Measurements from ENCODE around the gene RAB8B. TPM values are rescaled to one million over a fixed set of nuclear protein-coding genes. Genes with fewer than 3 reads are reported as not detected.
A peak's percentile ranks its signal among the peaks of the same experiment; 100 is the strongest.

RAB8B gene
- total and polyA plus RNA-seq, 9 of the 15 experiments (the other 6 are each of a cell fraction or from before 2014, with no cell fraction given), result 7.8 to 32.1 (median 24.2) TPM

DNA sequence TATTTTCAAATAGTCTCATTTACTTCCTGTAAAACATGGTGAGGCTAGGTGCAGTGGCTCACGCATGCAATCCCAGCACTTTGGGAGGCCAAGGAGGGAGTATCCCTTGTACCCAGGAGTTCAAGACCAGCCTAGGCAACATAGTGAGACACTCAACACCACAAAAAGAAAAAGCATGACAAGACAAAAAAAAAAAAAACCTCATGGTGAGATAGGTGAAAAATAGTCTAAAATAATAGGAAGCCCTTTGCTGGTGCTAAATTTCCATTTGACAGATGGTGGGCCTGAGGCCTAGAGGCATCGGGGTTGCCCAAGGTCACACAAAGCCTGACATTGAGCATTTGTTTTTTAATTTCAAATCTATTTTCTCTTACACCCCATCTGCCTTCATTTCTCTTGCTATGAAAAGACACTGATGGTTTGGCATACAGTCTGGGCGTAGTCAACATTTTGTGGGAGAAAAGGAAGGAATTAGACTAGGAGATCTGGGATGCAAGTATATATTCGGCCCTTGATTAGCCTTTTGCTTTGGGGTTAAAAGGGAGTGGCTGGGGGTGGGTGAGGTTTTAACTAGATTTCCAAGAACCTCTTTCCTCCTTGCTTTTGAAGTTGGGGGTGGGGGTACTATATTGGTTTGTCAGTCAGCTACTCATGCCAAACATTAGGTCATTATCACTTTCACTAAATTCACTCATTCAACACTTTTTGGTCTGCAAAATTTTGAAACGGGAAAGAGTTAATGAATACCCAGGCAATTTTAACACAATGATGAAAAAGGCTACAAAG is 11.3 kb downstream of the RAB8B start (continued):
- TF ChIP-seq, protein P1, sequence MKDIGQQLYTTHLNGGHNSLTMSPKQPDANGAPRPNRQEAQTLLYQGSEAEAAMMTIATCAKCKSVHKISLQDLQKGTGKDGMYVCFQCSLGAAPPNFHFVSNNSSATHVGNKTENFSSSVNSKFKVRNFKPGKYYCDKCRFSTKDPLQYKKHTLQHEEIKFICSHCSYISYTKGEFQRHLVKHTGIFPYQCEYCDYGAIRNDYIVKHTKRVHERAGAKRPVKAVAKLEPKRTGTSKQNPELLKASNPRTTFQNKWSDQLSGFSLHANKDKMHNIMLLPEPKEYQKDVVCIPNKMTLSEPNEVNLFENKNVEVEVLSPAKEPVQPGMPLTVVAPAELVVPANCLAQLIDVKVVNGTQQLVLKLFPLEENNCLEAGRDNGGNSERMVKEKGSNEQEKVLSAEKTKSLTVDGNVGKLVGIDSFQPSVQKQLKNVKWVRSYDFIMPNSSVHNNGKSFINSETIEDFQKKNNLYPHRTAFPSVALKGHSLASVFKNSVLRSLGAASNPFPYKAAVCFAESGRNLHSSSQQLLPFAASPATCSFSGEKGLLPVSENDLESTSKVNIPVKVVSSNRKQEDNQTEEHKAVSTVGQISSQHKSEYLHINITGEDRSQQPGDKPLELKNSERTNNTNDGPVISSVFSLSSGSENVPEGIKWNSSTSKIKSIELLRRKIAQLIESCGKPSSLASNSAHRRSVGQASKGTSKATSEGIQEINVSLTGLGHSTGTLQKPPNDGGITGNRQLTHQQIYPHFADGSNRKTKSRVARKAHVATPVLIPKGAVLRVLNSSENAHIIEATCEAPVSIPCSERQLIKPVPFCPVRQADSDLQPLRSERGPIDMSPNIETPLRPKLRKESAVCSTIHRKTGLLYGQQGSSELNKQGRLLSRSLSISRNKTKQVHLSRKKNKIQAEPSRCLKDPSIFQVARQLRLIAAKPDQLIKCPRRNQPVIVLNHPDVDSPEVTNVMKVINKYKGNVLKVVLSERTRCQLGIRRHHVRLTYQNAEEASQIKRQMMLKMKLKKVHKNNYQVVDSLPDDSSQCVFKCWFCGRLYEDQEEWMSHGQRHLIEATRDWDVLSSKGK (CRISPR knock-in tag; IDR thresholded peaks at IDR 0.05), result no peak
- TF ChIP-seq ZNF717 (CRISPR knock-in tag; IDR thresholded peaks at IDR 0.05) (no peak), NFE2 (IDR thresholded peaks at IDR 0.05; ENCODE audit: low read depth) (peak; percentile 62), SAP30 (IDR thresholded peaks at IDR 0.05; ENCODE audit: borderline replicate concordance, insufficient read depth, low read depth, low read length, poor library complexity, severe bottlenecking) (no peak), RBM25 (IDR thresholded peaks at IDR 0.05; ENCODE audit: low read depth, low read length, severe bottlenecking) (peak; percentile 59), MAFG (tag; conservative IDR thresholded peaks at IDR 0.05) (peak; percentile 87), LEF1 (IDR thresholded peaks at IDR 0.05) (0 out of 2 replicates have a peak, but pooled peaks have one; percentile 40), ADNP (tag; IDR thresholded peaks at IDR 0.05) (peak; percentile 51; the same call in 1 of the 2 replicates), EP300 (IDR thresholded peaks at IDR 0.05; ENCODE audit: low read length) (peak; percentile 38; the same call in 1 of the 2 replicates), EHMT2 (IDR thresholded peaks at IDR 0.05) (0 out of 2 replicates have a peak, but pooled peaks have one; percentile 17), RBM22 (IDR thresholded peaks at IDR 0.05; ENCODE audit: low read depth, low read length, poor library complexity, severe bottlenecking) (no peak), ZNF780A (CRISPR knock-in tag; IDR thresholded peaks at IDR 0.05) (no peak), ZC3H11A (IDR thresholded peaks at IDR 0.05; ENCODE audit: low read depth, low read length) (no peak), STAT5B (CRISPR knock-in tag; IDR thresholded peaks at IDR 0.05) (no peak), MAFF (IDR thresholded peaks at IDR 0.05; ENCODE audit: low read length) (peak; percentile 37), ZNF764 (CRISPR knock-in tag; IDR thresholded peaks at IDR 0.05; ENCODE audit: low read depth) (no peak), FIP1L1 (IDR thresholded peaks at IDR 0.05; ENCODE audit: low read depth, low read length, poor library complexity, severe bottlenecking) (no peak)
- TF ChIP-seq, protein P2, sequence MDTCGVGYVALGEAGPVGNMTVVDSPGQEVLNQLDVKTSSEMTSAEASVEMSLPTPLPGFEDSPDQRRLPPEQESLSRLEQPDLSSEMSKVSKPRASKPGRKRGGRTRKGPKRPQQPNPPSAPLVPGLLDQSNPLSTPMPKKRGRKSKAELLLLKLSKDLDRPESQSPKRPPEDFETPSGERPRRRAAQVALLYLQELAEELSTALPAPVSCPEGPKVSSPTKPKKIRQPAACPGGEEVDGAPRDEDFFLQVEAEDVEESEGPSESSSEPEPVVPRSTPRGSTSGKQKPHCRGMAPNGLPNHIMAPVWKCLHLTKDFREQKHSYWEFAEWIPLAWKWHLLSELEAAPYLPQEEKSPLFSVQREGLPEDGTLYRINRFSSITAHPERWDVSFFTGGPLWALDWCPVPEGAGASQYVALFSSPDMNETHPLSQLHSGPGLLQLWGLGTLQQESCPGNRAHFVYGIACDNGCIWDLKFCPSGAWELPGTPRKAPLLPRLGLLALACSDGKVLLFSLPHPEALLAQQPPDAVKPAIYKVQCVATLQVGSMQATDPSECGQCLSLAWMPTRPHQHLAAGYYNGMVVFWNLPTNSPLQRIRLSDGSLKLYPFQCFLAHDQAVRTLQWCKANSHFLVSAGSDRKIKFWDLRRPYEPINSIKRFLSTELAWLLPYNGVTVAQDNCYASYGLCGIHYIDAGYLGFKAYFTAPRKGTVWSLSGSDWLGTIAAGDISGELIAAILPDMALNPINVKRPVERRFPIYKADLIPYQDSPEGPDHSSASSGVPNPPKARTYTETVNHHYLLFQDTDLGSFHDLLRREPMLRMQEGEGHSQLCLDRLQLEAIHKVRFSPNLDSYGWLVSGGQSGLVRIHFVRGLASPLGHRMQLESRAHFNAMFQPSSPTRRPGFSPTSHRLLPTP (IDR thresholded peaks at IDR 0.05; ENCODE audit: borderline replicate concordance, extremely low read depth, insufficient read length), result no peak
- TF ChIP-seq, protein P3, sequence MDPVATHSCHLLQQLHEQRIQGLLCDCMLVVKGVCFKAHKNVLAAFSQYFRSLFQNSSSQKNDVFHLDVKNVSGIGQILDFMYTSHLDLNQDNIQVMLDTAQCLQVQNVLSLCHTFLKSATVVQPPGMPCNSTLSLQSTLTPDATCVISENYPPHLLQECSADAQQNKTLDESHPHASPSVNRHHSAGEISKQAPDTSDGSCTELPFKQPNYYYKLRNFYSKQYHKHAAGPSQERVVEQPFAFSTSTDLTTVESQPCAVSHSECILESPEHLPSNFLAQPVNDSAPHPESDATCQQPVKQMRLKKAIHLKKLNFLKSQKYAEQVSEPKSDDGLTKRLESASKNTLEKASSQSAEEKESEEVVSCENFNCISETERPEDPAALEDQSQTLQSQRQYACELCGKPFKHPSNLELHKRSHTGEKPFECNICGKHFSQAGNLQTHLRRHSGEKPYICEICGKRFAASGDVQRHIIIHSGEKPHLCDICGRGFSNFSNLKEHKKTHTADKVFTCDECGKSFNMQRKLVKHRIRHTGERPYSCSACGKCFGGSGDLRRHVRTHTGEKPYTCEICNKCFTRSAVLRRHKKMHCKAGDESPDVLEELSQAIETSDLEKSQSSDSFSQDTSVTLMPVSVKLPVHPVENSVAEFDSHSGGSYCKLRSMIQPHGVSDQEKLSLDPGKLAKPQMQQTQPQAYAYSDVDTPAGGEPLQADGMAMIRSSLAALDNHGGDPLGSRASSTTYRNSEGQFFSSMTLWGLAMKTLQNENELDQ (CRISPR knock-in tag; IDR thresholded peaks at IDR 0.05; ENCODE audit: borderline replicate concordance), result no peak
